Neutrophil (primary cell): ENCODE measurements around the gene COL6A2.
"Not testable (repeated sequence)": the region's sequence is repeated elsewhere in the genome, so short reads cannot be mapped to it uniquely, and the experiment has no call there.

ENCODE experiments used
- H3K27ac ChIP-seq: fragments of 200-600 bp; sonication (generic); 2 replicates; pipeline ENCODE4 v1.5.1; 2016; ENCODE audit warnings: mild to moderate bottlenecking, moderate library complexity
- H3K27me3 ChIP-seq: fragments of 200-600 bp; sonication (generic); 2 replicates; pipeline ENCODE4 v1.6.0; 2016; ENCODE audit warnings: mild to moderate bottlenecking
- H3K36me3 ChIP-seq: fragments of 200-600 bp; sonication (generic); 2 replicates; pipeline ENCODE4 v1.5.1; 2017
- H3K4me1 ChIP-seq, 2 experiments: fragments of 200-600 bp in 1 of 2; sonication (generic) in 1 of 2; 1 replicate in 1 of 2; 2 replicates in 1 of 2; pipeline versions ENCODE4 v1.5.1 to v1.6.1; 2013 to 2016; ENCODE audit warnings: low read depth in 1 of 2, low read length in 1 of 2, mild to moderate bottlenecking in 1 of 2, moderate library complexity in 1 of 2; ENCODE audit not compliant: control insufficient read depth in 1 of 2, insufficient read depth in 1 of 2
- H3K4me3 ChIP-seq, 2 experiments: fragments of 200-600 bp in 1 of 2; sonication (generic) in 1 of 2; 1 replicate in 1 of 2; 2 replicates in 1 of 2; pipeline ENCODE4 v1.5.1; 2013 to 2016; ENCODE audit warnings: low read depth in 1 of 2, low read length in 1 of 2, mild to moderate bottlenecking in 1 of 2, moderate library complexity in 1 of 2
- H3K9me3 ChIP-seq: fragments of 200-600 bp; sonication (generic); 2 replicates; pipeline ENCODE4 v1.5.1; 2016
- TF ChIP-seq, protein P1 (sequence below): fragments of 200-600 bp; sonication (generic); IDR thresholded peaks from 2 replicates; pipeline ENCODE4 v1.5.1; 2016; ENCODE audit warnings: antibody characterized with exemption

Gene COL6A2

DNA sequence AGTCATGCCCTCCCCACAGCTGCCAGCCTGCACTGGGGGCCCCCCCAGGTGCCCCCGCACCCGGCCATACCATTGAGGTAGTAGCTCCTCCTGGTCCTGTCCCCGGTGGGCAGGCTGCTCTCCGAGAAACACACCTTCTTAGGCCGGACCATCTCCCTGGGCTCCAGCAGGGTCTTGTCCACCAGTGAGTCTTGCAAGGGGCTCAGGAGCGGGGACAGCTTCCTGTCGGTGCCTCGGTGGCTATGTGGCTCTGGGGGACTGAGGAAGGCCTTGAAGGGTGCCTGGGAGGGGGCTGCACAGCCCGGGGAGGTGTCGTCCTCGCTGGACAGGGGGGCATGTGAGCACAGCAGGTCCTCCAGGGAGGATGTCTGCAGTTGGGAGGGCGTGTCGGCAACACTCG is 70.3 kb downstream of the COL6A2 start:
- Histone ChIP-seq H3K4me3 (no peak overlapping the region), H3K9me3 (no peaks in the 10 kb centered on the region), H3K4me1 (no peaks in the 10 kb centered on the region), H3K36me3 (no peaks in the 10 kb centered on the region), H3K27me3 (no peaks in the 10 kb centered on the region), H3K27ac (no peak overlapping the region)
- TF ChIP-seq, protein P1, sequence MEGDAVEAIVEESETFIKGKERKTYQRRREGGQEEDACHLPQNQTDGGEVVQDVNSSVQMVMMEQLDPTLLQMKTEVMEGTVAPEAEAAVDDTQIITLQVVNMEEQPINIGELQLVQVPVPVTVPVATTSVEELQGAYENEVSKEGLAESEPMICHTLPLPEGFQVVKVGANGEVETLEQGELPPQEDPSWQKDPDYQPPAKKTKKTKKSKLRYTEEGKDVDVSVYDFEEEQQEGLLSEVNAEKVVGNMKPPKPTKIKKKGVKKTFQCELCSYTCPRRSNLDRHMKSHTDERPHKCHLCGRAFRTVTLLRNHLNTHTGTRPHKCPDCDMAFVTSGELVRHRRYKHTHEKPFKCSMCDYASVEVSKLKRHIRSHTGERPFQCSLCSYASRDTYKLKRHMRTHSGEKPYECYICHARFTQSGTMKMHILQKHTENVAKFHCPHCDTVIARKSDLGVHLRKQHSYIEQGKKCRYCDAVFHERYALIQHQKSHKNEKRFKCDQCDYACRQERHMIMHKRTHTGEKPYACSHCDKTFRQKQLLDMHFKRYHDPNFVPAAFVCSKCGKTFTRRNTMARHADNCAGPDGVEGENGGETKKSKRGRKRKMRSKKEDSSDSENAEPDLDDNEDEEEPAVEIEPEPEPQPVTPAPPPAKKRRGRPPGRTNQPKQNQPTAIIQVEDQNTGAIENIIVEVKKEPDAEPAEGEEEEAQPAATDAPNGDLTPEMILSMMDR, result no peak

GRCh38 chr21:46168659-46169386 is 70.9 kb downstream of the COL6A2 start:
- no peaks in the 10 kb centered on the region for H3K4me1 ChIP-seq
- H3K9me3 ChIP-seq, result no peaks in the 10 kb centered on the region
- H3K36me3 ChIP-seq, result no peaks in the 10 kb centered on the region
- H3K27ac ChIP-seq, result no peak overlapping the region
- H3K4me3 ChIP-seq, result no peak overlapping the region
- TF ChIP-seq, protein P1, result no peak
- H3K27me3 ChIP-seq, result no peaks in the 10 kb centered on the region

- H3K27ac ChIP-seq, H3K9me3 ChIP-seq, H3K4me3 ChIP-seq, H3K27me3 ChIP-seq, H3K36me3 ChIP-seq, H3K4me1 ChIP-seq: not testable (repeated sequence)
Measured at GRCh38 chr21:46170436-46171193, 72.7 kb downstream of the COL6A2 start.

DNA sequence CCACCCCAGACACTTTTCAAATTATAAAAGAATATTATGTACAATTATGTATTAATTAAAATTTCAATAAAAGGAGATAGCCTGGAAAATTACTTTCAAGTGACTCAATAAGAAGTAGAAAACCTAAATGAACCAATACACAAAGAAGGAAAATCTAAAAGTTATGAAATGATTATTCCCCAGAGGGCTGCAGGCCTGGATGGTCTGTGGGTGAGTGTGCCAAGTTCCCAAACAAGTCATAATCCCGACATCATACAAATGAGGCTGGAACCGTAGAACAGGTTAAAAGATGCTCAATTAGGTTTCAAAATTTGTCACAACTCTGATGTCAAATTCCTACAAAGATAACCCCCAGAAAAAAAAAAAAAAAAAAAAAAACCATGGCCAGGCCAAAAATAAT is 73.7 kb downstream of the COL6A2 start:
- Histone ChIP-seq H3K36me3 (no peaks in the 10 kb centered on the region), H3K9me3 (no peaks in the 10 kb centered on the region), H3K4me3 (no peak overlapping the region), H3K27me3 (no peaks in the 10 kb centered on the region), H3K4me1 (no peaks in the 10 kb centered on the region), H3K27ac (no peak overlapping the region)
- TF ChIP-seq, protein P1, result no peak

- no peak overlapping the region for H3K4me3 ChIP-seq
- H3K4me1 ChIP-seq, result no peaks in the 10 kb centered on the region
- H3K9me3 ChIP-seq, result no peaks in the 10 kb centered on the region
- H3K36me3 ChIP-seq, result no peaks in the 10 kb centered on the region
- H3K27me3 ChIP-seq, result no peaks in the 10 kb centered on the region
- H3K27ac ChIP-seq, result no peak overlapping the region
- TF ChIP-seq, protein P1, result no peak
Measured at GRCh38 chr21:46171996-46172862, 74.3 kb downstream of the COL6A2 start.
